ENCODE results near the gene RBM20. TPM values are rescaled to one million over a fixed set of nuclear protein-coding genes. Genes with fewer than 3 reads are reported as not detected.

RBM20 gene
- total and polyA plus RNA-seq, 2 of the 13 experiments (the other 11 are each of a cell fraction or from before 2014, with no cell fraction given) = 0.02 to 0.22 TPM

- TF ChIP-seq SMAD9 (CRISPR knock-in tag; IDR thresholded peaks at IDR 0.05) (0 out of 2 replicates have a peak, but pooled peaks have one; percentile 15), CSRNP2 (CRISPR knock-in tag; conservative IDR thresholded peaks at IDR 0.05; ENCODE audit: low read depth) (no peak), SP4 (CRISPR knock-in tag; IDR thresholded peaks at IDR 0.05) (0 out of 2 replicates have a peak, but pooled peaks have one; percentile 40), SOX13 (IDR thresholded peaks at IDR 0.05) (no peak), SOX13 (CRISPR knock-in tag; conservative IDR thresholded peaks at IDR 0.05 in 1 of 2, IDR thresholded peaks at IDR 0.05 in 1 of 2) (peak in 1 of 2 experiments; percentile 41; a peak in 1 of 4 replicates), TCF12 (IDR thresholded peaks at IDR 0.05) (no peak), TCF12 (CRISPR knock-in tag; IDR thresholded peaks at IDR 0.05) (0 out of 2 replicates have a peak, but pooled peaks have one; percentile 28), NFATC3 (CRISPR knock-in tag; IDR thresholded peaks at IDR 0.05) (no peak), HCFC1 (IDR thresholded peaks at IDR 0.05; ENCODE audit: low read depth, low read length) (no peak), ZNF598 (CRISPR knock-in tag; IDR thresholded peaks at IDR 0.05; ENCODE audit: borderline replicate concordance) (peak; percentile 72; the same call in 1 of the 2 replicates), NFE2 (CRISPR knock-in tag; IDR thresholded peaks at IDR 0.05) (no peak), ZNF891 (CRISPR knock-in tag; IDR thresholded peaks at IDR 0.05) (peak; percentile 43; the same call in 1 of the 2 replicates), ZFP41 (CRISPR knock-in tag; IDR thresholded peaks at IDR 0.05; ENCODE audit: borderline replicate concordance) (no peak), SIX4 (CRISPR knock-in tag; IDR thresholded peaks at IDR 0.05) (no peak), TEAD3 (CRISPR knock-in tag; optimal IDR thresholded peaks at IDR 0.05; ENCODE audit: borderline replicate concordance) (peak; percentile 8), ZNF75D (CRISPR knock-in tag; IDR thresholded peaks at IDR 0.05; ENCODE audit: borderline replicate concordance) (no peak), CC2D1A (CRISPR knock-in tag; IDR thresholded peaks at IDR 0.05) (0 out of 2 replicates have a peak, but pooled peaks have one; percentile 33), ZFP91 (CRISPR knock-in tag; IDR thresholded peaks at IDR 0.05; ENCODE audit: borderline replicate concordance) (peak; percentile 27; the same call in 1 of the 2 replicates), ZSCAN21 (CRISPR knock-in tag; IDR thresholded peaks at IDR 0.05; ENCODE audit: borderline replicate concordance) (0 out of 2 replicates have a peak, but pooled peaks have one; percentile 28), MAX (IDR thresholded peaks at IDR 0.05) (peak; percentile 59; the same call in 1 of the 2 replicates), CBX5 (CRISPR knock-in tag; IDR thresholded peaks at IDR 0.05; ENCODE audit: borderline replicate concordance) (0 out of 2 replicates have a peak, but pooled peaks have one; percentile 28)
- TF ChIP-seq, protein P1, sequence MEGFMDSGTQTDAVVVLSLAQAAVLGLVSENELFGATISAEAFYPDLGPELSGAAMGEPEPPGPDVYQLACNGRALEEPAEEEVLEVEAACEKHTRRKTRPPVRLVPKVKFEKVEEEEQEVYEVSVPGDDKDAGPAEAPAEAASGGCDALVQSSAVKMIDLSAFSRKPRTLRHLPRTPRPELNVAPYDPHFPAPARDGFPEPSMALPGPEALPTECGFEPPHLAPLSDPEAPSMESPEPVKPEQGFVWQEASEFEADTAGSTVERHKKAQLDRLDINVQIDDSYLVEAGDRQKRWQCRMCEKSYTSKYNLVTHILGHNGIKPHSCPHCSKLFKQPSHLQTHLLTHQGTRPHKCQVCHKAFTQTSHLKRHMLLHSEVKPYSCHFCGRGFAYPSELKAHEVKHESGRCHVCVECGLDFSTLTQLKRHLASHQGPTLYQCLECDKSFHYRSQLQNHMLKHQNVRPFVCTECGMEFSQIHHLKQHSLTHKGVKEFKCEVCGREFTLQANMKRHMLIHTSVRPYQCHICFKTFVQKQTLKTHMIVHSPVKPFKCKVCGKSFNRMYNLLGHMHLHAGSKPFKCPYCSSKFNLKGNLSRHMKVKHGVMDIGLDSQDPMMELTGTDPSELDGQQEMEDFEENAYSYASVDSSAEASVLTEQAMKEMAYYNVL (CRISPR knock-in tag; IDR thresholded peaks at IDR 0.05; ENCODE audit: borderline replicate concordance) = no peak
- TF ChIP-seq, protein P2, sequence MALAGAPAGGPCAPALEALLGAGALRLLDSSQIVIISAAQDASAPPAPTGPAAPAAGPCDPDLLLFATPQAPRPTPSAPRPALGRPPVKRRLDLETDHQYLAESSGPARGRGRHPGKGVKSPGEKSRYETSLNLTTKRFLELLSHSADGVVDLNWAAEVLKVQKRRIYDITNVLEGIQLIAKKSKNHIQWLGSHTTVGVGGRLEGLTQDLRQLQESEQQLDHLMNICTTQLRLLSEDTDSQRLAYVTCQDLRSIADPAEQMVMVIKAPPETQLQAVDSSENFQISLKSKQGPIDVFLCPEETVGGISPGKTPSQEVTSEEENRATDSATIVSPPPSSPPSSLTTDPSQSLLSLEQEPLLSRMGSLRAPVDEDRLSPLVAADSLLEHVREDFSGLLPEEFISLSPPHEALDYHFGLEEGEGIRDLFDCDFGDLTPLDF (CRISPR knock-in tag; IDR thresholded peaks at IDR 0.05) = no peak
Measured at GRCh38 chr10:110860576-110861241, 216.6 kb downstream of the RBM20 start (continued).
